Measurements from ENCODE around the gene CCDC141.

CCDC141 gene

DNA sequence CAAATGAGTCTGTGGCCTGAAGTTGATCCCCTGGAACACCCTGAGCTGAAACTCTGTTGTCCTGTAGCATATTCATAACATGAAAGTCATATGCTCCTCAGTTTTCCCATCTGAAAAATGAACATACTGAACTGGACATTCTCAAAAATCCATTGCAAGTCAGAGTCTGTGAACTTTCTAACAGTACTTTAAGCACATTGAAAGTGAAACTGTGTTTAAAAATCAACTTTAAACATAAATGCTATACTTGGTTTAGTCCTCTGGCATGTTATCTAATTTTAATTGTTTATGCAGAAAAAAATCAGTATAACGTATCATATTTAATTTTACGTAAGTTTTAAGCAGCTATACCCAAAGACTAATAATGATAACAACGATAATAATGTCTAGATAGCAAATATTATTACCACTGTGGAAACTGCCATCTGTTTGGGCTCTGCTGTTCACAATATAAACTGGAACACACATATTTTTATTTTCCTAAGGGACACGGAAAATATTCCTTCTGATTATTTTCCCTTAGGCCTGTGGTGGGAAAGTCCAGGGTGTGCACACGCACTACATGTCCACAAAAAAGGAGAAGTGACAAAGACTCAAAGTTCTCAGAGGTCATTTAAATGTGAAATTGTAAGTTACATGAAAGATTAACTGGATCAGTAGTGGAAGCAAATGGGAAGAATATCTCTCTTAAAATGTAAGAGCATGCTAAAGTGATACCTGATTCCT is 186.6 kb downstream of the CCDC141 start:
- no peak for DNase-seq

- DNase-seq, result no peak
These were observed 189.4 kb downstream of the CCDC141 start for GRCh38 chr2:178860551-178860950.

DNA sequence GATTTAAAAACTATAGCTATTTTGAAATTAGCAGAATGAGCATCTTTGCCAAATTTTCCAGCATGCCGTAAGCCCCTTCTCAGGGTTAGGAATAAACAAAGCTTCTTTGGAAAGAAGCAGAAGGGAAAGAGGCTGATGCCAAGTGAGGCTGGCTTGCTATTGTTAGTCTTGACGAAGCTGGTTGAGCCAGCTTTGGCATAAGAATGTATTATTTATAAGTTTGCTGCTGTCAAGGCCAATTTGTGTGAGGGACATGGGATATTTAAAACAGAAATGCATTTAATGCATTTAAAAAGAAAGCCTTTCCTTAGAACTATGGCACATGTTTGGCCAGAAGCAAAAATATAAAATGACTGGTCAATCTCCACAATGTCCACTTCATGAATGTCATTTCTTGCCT is 190.2 kb downstream of the CCDC141 start:
- no peak for DNase-seq

- no peak for DNase-seq
These were observed 190.9 kb downstream of the CCDC141 start for GRCh38 chr2:178858896-178859625.

GRCh38 chr2:178855151-178855550 is 194.8 kb downstream of the CCDC141 start:
- DNase-seq, result no peak

DNA sequence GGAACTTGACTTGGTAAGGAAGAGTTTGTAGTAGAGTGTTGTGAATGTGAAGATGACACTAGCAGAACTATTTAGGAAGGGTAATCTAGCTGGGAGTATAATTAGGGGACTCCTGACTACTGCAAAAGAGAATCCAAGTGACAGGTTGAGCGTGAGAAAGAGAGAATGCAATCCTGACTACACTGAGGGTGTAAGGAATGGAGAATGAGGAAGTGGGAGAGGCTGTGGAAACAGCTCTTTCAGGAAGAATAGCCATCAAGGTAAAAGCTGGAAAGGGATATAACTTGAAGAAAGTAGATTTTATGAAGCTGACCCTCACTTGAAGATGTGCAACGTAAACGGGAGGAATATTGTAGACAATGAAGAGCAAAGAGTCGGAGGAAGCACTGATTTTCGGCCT is 201.6 kb downstream of the CCDC141 start:
- DNase-seq, result no peak

DNA sequence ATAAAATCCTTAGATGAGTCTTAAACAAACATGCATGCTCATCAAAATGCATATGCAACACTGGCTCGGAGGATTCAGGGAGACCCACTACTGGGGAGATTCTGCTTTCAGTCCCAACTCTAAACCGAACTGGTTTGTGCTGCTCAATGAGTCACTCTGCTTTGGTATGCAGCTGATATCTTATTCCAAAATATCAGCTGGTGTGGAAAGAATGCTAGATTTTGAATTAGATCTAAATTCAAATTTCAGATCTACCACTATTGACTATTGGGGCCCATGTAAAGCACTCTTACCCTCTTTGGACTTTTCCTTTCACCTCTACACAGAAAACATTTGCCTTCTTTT is 203.5 kb downstream of the CCDC141 start:
- DNase-seq, result no peak

DNA sequence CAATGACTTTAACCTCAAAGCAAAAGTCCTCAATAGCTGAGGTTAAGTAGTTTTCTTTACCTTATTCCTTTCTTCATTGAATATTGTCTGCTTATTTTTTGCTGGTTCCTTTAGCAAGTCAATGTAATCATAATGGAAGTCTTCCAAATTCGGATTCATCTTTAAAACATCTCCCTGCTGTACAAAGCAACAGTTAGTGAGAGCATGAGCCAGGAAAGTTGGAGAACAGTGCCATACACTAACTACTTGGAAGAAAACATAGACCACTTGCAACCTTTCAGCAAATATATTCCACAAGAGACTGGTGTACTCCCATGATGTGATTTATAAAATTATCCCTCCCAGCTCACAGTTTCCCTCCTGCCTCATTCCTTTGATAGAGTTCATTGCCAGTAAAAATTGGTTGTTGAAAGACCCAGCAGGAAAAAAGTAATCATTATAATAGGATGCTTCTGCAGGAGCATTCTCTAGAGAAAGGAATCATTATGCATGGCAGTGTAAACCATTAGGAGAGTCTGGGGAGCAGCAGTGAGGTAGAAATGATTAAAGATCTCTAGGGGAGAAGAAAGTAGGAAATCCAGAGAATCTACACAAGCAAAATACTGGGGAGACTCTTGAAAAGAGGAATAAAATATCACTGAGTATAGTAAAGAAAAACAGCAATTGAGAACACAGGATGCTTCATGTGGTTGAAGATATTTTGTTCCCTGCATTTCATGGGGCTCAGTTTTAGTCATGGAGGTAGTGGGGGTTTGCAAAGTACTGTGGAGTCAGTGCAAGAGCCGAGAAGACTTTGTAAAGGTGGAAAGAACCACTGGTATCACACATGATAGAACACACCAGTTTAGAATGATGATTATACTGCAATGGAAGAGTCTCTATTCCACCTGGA is 204.1 kb downstream of the CCDC141 start:
- DNase-seq, result no peak

GRCh38 chr2:178844701-178845100 is 205.2 kb downstream of the CCDC141 start:
- DNase-seq, result no peak

GRCh38 chr2:178844269-178844668 is 205.7 kb downstream of the CCDC141 start:
- no peak for DNase-seq

DNA sequence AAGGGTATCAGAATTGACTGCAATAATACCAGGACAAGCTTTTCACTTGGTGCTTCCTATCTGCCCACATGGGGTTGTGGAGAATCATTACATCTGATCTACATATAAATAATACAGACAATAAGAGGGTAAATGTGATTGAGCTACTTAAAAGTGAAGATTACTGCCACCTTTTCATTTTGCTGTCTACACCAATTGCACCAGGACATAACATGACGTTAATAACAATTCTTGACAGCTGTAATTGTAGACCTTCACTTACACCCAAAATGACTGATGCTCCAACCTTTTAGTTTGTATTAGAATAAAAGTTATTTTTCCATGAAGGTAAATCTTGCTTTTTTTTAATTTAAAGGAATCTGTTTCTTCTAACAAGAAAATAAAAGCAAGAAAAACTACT is 206.2 kb downstream of the CCDC141 start:
- no peak for DNase-seq

DNA sequence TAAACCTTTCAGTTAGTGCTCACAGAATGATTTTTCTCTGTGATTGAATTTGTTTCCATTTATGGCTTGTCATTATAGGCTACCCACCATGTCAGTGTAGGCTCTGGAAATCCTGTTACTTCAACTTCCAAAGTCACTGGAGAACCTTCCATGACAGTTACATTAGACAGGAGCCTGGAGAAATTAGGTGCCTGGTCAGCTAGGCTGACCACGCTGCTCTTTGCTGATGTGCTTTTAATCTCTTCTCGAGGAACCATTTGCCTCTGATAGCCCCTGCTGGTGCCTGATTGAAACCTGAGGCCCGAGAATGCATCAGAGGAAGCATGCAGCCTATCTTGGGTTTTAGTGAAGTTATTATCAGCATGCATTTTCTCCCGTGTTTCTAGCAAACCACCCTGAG is 213.1 kb downstream of the CCDC141 start:
- DNase-seq, result no peak

DNA sequence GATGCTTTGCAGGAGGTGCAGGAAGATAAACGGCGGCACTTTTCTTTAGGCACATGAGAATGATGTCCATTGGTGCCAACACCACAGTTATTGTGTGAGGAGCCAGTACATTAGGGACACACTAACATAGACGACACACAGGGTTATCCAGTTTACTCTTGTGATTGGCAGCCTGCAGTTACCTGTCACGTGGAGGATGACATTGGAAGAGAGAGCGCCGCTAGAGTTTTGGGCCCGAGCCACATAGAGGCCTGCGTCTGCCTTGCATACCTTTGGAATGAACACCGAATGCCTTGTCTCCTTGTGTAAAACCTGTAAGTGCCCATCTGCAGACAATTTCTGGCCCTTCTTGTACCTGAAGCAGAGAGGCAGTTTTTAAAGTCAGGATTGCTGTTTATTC is 215.9 kb downstream of the CCDC141 start:
- DNase-seq, result no peak

GRCh38 chr2:178833382-178833781 is 216.6 kb downstream of the CCDC141 start:
- DNase-seq, result no peak

DNA sequence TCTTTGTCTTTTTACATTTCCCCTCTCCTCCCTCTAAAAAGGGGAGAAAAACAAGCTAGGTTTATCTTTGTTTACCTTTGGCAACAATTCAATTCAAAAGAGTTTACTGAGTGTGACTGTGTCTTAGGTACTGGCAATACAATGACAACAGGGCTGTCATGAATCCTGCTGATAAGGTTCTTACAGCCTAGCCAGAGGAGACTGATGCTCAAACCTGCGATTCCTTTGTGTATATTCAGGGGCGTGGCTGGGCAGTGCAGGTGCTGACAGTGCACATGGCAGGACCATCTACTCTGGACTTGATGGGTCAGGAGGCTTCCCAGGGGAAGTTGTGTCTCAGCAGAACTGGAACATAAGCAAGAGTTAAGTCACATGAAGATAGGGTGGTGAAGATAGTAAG is 219.5 kb downstream of the CCDC141 start:
- no peak for DNase-seq

DNA sequence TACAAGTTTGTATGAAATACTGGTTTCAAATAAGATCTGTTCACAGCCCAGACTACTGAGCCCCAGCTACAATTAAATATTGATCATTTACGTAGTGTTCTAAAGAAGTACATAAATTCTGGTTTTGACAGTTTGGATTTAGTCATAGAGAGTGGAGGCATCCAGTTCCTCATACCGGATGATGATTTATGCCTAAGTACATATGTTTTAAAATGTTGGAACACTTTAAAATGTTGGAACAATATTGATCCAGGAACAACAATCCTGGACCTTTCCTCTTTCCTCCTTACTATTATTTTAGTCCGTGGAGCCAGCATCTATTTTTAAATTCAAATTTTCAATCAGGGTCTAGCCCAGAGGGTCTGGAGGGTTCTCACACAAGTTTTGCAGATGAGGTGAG is 220.0 kb downstream of the CCDC141 start:
- no peak for DNase-seq

GRCh38 chr2:178829299-178829960 is 220.5 kb downstream of the CCDC141 start:
- DNase-seq, result no peak

GRCh38 chr2:178828486-178828881 is 221.5 kb downstream of the CCDC141 start:
- no peak for DNase-seq

DNA sequence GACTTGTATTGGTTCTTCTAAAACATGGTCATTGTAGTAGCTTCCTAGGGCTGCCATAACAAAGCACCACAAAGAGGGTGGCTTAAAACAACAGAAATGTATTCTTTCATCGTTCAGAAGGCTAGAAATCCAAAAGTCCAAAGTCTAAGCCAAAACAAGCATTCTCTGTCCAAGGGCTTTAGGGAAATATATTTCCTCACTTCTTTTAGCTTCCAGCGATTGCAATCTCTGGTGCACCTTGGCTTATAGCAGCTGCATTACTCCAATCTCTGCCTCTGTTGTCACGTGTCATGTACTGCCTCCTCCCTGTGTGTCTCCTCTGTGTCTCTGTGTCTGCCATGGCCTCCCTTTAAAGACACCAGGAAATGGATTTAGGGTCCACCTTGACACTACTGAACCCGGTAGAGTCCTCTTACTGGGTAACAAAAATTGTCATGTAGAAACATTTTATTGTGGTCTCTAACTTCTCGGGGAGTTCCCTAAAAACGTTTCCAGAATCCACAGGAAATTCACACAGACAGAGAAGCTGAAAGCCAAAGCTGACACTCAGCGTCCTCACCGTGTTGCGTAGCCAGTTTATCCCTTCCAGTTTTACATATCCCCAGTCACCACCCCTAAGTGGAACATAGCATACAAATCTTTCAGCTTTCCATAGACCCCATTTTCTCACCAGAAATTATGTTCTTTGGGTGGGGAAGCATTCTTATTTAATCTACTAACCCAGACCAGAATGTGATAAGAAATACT is 222.0 kb downstream of the CCDC141 start:
- DNase-seq, result no peak

GRCh38 chr2:178827111-178827510 is 222.8 kb downstream of the CCDC141 start:
- DNase-seq, result no peak

DNA sequence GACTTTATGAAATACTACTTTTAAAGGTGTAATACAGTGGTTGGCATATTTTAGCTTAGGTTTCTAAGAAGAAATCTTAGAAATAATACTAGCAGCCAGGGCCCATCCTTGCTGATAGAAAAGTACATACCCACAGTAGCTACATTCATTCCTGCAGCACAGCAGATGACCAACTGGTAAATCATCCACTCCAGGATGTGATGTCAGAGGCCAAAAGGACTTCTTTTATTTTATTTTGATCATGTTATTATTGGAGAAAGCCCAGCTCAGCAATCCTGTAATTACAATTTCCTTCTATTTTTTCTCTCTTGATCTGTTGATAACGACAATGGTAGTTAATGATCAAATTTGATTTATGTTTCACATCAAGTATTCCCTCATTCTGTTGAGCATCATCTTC is 224.8 kb downstream of the CCDC141 start:
- DNase-seq, result no peak

DNA sequence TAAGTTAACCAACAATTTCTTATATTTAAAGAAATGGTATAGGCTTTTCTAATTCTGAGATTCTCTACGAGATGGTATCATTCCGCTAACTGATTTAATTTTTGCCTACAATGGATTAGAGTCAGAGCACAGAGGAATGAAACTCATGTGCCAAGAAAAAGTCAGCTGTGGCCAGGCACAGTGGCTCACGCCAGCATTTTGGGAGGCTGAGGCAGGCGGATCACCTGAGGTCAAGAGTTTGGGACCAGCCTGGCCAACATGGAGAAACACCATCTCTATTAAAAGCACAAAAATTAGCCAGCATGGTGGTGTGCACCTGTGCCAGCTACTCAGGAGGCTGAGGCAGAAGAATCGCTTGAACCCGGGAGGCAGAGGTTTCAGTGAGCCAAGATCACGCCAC is 225.8 kb downstream of the CCDC141 start:
- DNase-seq, result no peak
